SU-DHL-6 (cell line): ENCODE data around the gene POP4.

Source experiments
- H2AFZ ChIP-seq: fragments of 200-600 bp; sonication (generic); 2 replicates; pipeline ENCODE4 v1.6.1; 2014; ENCODE audit warnings: low read depth, mild to moderate bottlenecking, moderate library complexity, mixed read lengths, antibody characterized with exemption, low read length; ENCODE audit not compliant: severe bottlenecking
- H3F3A ChIP-seq: fragments of 200-600 bp; shearing (Covaris generic); 2 replicates; pipeline ENCODE4 v1.6.0; 2016; ENCODE audit warnings: antibody characterized with exemption, mild to moderate bottlenecking; ENCODE audit not compliant: insufficient read depth
- H3K27ac ChIP-seq: fragments of 200-600 bp; sonication (generic); 2 replicates; pipeline ENCODE4 v1.5.1; 2016; ENCODE audit warnings: low read depth, mild to moderate bottlenecking, low read length, moderate library complexity, mixed read lengths
- H3K27me3 ChIP-seq: fragments of 200-600 bp; sonication (generic), shearing (Covaris generic); 2 replicates; pipeline ENCODE4 v1.6.0; 2014; ENCODE audit warnings: mild to moderate bottlenecking, low read length
- H3K36me3 ChIP-seq: fragments of 200-600 bp; sonication (generic); 2 replicates; pipeline ENCODE4 v1.6.1; 2014; ENCODE audit warnings: mild to moderate bottlenecking, low read length, mixed read lengths
- H3K4me2 ChIP-seq: fragments of 300-600, 200-600 bp; shearing (Covaris generic), sonication (generic); 2 replicates; pipeline ENCODE4 v1.6.0; 2014; ENCODE audit warnings: low read length, low read depth, mild to moderate bottlenecking; ENCODE audit not compliant: poor library complexity, severe bottlenecking
- H3K4me3 ChIP-seq: fragments of 200-600 bp; sonication (generic); 2 replicates; pipeline ENCODE4 v1.5.1; 2014; ENCODE audit warnings: antibody characterized with exemption, low read length, mild to moderate bottlenecking, mixed read lengths; ENCODE audit not compliant: insufficient read depth, poor library complexity, severe bottlenecking
- H3K79me2 ChIP-seq: fragments of 200-600 bp; sonication (generic); 2 replicates; pipeline ENCODE4 v1.6.1; 2014; ENCODE audit warnings: mild to moderate bottlenecking, low read length, moderate library complexity; ENCODE audit not compliant: insufficient read depth
- H3K9ac ChIP-seq: fragments of 200-600 bp; sonication (generic); 2 replicates; pipeline ENCODE4 v1.7.0; 2014; ENCODE audit warnings: mild to moderate bottlenecking, low read length
- H3K9me2 ChIP-seq: fragments of 200-600 bp; sonication (generic); replicated peaks from 2 replicates; pipeline ENCODE4 v1.6.1; 2014; ENCODE audit warnings: low read length; ENCODE audit not compliant: insufficient read depth
- H3K9me3 ChIP-seq: fragments of 200-600 bp; sonication (generic); 2 replicates; pipeline ENCODE4 v1.6.1; 2014; ENCODE audit warnings: low read length, mixed read lengths; ENCODE audit not compliant: insufficient read depth
- H4K20me1 ChIP-seq: fragments of 200-600 bp; sonication (generic); 2 replicates; pipeline ENCODE4 v1.6.1; 2014; ENCODE audit warnings: low read depth, mild to moderate bottlenecking, antibody characterized with exemption, low read length, moderate library complexity, mixed read lengths
- CTCF ChIP-seq: fragments of 200-600 bp; sonication (generic); IDR thresholded peaks from one replicate; pipeline ENCODE4 v1.5.1; 2017; ENCODE audit warnings: antibody characterized with exemption, mild to moderate bottlenecking, low read length, moderate library complexity; ENCODE audit not compliant: insufficient read depth, poor library complexity, severe bottlenecking
- EZH2phosphoT487 ChIP-seq: fragments of 200-600 bp; sonication (generic), shearing (Covaris generic); conservative IDR thresholded peaks from 2 replicates; pipeline ENCODE4 v1.6.1; 2018; ENCODE audit warnings: mild to moderate bottlenecking, antibody characterized with exemption, low read length, moderate library complexity, mixed read lengths

Gene POP4

GRCh38 chr19:29612121-29612520, 6.0 kb downstream of the POP4 start:
- Histone ChIP-seq H3K27me3 (no peaks in the 10 kb centered on the region), H2AFZ (no peak overlapping the region), H3K9me3 (no peaks in the 10 kb centered on the region), H3K36me3 (0 out of 2 replicates have a peak, but pooled peaks cover 3% of the 10 kb centered on the region), H3K27ac (no peak overlapping the region), H3F3A (no peaks in the 10 kb centered on the region), H3K4me3 (no peak overlapping the region), H3K79me2 (0 out of 2 replicates have a peak, but pooled peaks cover under 1% of the 10 kb centered on the region), H4K20me1 (no peaks in the 10 kb centered on the region), H3K9me2 (no peaks in the 10 kb centered on the region), H3K4me2 (no peak overlapping the region), H3K9ac (no peak overlapping the region)
- TF ChIP-seq EZH2phosphoT487 (no peak), CTCF (no peak)

- Histone ChIP-seq H3K36me3 (0 out of 2 replicates have a peak, but pooled peaks cover 3% of the 10 kb centered on the region), H3K9ac (no peak overlapping the region)
These were observed 6.9 kb downstream of the POP4 start for GRCh38 chr19:29612801-29613595.

GRCh38 chr19:29614046-29614445, 8.0 kb downstream of the POP4 start:
- H3K79me2 ChIP-seq: no peaks in the 10 kb centered on the region
- no peak overlapping the region for H3K9ac ChIP-seq
- H2AFZ ChIP-seq: no peak overlapping the region
- no peaks in the 10 kb centered on the region for H4K20me1 ChIP-seq
- no peaks in the 10 kb centered on the region for H3K27me3 ChIP-seq
- TF ChIP-seq CTCF: no peak
- no peak for TF ChIP-seq EZH2phosphoT487
- H3K9me3 ChIP-seq: no peaks in the 10 kb centered on the region
- H3K27ac ChIP-seq: no peak overlapping the region
- no peaks in the 10 kb centered on the region for H3F3A ChIP-seq
- no peaks in the 10 kb centered on the region for H3K9me2 ChIP-seq
- H3K4me3 ChIP-seq: no peak overlapping the region
- 0 out of 2 replicates have a peak, but pooled peaks cover 3% of the 10 kb centered on the region for H3K36me3 ChIP-seq
- H3K4me2 ChIP-seq: no peak overlapping the region

More at GRCh38 chr19:29612801-29613595, 6.9 kb downstream of the POP4 start:
- Histone ChIP-seq H2AFZ (no peak overlapping the region), H4K20me1 (no peaks in the 10 kb centered on the region), H3K4me3 (no peak overlapping the region), H3F3A (no peaks in the 10 kb centered on the region), H3K27ac (no peak overlapping the region), H3K9me3 (no peaks in the 10 kb centered on the region), H3K79me2 (no peaks in the 10 kb centered on the region), H3K27me3 (no peaks in the 10 kb centered on the region), H3K4me2 (no peak overlapping the region), H3K9me2 (no peaks in the 10 kb centered on the region)
- TF ChIP-seq CTCF (no peak), EZH2phosphoT487 (no peak)
